GM12878 (cell line): ENCODE results near the gene TAF10.

Experiments used
- HDAC2 ChIP-seq: fragments of 200-600 bp; sonication (generic); IDR thresholded peaks from 2 replicates; pipeline ENCODE4 v1.6.1; 2017
- POLR2A ChIP-seq: IDR thresholded peaks from 2 replicates; pipeline ENCODE4 v1.6.1; 2011; ENCODE audit warnings: low read depth, mild to moderate bottlenecking, low read length
- RBBP5 ChIP-seq: fragments of 200-600 bp; sonication (generic); conservative IDR thresholded peaks from 2 replicates; pipeline ENCODE4 v1.6.1; 2016

DNA sequence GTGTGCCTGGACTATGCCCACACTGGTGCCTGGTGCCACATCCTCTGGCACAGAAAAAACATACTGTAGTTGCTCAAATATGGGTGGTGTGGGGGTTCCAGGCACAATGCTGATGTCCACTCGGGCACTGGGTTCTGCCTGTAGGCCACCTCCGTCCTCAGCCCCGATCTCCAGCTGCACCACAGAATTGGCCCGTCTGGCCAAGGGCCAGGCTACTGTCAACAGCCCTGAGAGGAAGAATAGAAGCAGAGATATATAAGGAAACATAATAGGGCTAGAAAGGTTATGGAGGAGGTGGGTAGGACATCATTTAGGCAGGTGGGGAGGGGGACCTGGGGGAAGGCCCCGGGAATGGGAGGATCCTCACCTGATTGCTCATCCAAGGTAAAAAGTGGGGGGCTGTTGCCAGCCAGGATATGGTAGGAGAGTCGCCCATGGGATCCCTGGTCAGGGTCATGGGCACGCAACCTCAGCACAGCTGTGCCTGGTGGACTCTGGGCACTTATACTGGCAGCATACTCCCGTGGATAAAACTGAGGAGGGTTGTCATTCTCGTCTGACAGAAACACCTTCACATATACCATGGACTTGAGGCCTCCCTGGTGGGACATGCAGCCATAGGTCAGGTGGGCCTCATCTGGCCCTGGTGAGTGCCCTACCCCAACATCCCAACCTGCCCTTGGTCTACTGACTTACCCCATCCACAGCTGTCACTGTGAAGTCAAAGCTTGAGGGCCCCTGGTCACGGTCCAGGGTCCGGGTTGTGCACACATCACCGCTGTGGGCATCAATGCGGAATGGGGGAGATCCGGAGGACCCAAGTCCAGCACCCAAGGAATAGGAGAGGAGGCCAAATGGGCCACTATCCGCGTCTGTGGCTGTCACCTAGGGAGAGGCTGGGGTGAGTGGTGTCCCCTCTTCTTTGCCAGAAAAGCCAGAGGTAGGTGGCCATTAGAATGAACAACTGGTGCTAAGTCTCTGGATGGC lies 21.7 kb upstream of the TAF10 start:
- TF ChIP-seq HDAC2 (no peak), RBBP5 (no peak), POLR2A (no peak)
